ENCODE results near the gene CFAP210.

CFAP210 gene

GRCh38 chr2:169672406-169672805, 21.8 kb downstream of the CFAP210 start:
- no peak for DNase-seq

- no peak for DNase-seq
Observed at GRCh38 chr2:169670937-169671336, 23.3 kb downstream of the CFAP210 start.

GRCh38 chr2:169670215-169670651, 24.0 kb downstream of the CFAP210 start:
- no peak for DNase-seq

GRCh38 chr2:169667583-169667982, 26.6 kb downstream of the CFAP210 start:
- no peak for DNase-seq

GRCh38 chr2:169664978-169665930, 29.0 kb downstream of the CFAP210 start:
- DNase-seq, result no peak

GRCh38 chr2:169664600-169664977, 29.6 kb downstream of the CFAP210 start:
- no peak for DNase-seq

- DNase-seq, result no peak
Observed at GRCh38 chr2:169663247-169663646, 31.0 kb downstream of the CFAP210 start.

- no peak for DNase-seq
Observed at GRCh38 chr2:169662744-169663143, 31.5 kb downstream of the CFAP210 start.

- no peak for DNase-seq
Observed at GRCh38 chr2:169661265-169661664, 32.9 kb downstream of the CFAP210 start.

- DNase-seq, result no peak
Observed at GRCh38 chr2:169659320-169659719, 34.9 kb downstream of the CFAP210 start.

- no peak for DNase-seq
Observed at GRCh38 chr2:169658877-169659276, 35.3 kb downstream of the CFAP210 start.

GRCh38 chr2:169656164-169656563, 38.0 kb downstream of the CFAP210 start:
- no peak for DNase-seq

GRCh38 chr2:169653636-169654035, 40.6 kb downstream of the CFAP210 start:
- DNase-seq, result no peak

GRCh38 chr2:169649278-169649677, 44.9 kb downstream of the CFAP210 start:
- DNase-seq, result no peak

- no peak for DNase-seq
Observed at GRCh38 chr2:169647496-169647895, 46.7 kb downstream of the CFAP210 start.

GRCh38 chr2:169644173-169644572, 50.0 kb downstream of the CFAP210 start:
- DNase-seq, result no peak

GRCh38 chr2:169641464-169641863, 52.7 kb downstream of the CFAP210 start:
- no peak for DNase-seq

- DNase-seq, result no peak
Observed at GRCh38 chr2:169640104-169640503, 54.1 kb downstream of the CFAP210 start.

- no peak for DNase-seq
Observed at GRCh38 chr2:169637620-169638019, 56.6 kb downstream of the CFAP210 start.

- no peak for DNase-seq
Observed at GRCh38 chr2:169636440-169637097, 57.6 kb downstream of the CFAP210 start.

- no peak for DNase-seq
Observed at GRCh38 chr2:169625781-169626180, 68.4 kb downstream of the CFAP210 start.

- no peak for DNase-seq
Observed at GRCh38 chr2:169623235-169623634, 71.0 kb downstream of the CFAP210 start.

- no peak for DNase-seq
Observed at GRCh38 chr2:169620509-169620908, 73.7 kb downstream of the CFAP210 start.

- DNase-seq, result no peak
Observed at GRCh38 chr2:169619946-169620345, 74.3 kb downstream of the CFAP210 start.

Measured in stimulated activated CD4-positive, alpha-beta T cell treated with anti-CD3 and anti-CD28 coated beads, Interleukin-12 subunit alpha, Interleukin-12 subunit beta, amount 100 ng/mL, for 4 hours (primary cell).